IPS-NIHi7 (cell line): Measurements from ENCODE around the gene YTHDF1.

ENCODE experiments used
- DNase-seq: peaks from one replicate; pipeline ENCODE4 v3.0.0; 2012; ENCODE audit warnings: mixed read lengths; ENCODE audit errors: extremely low spot score

Gene YTHDF1

DNA sequence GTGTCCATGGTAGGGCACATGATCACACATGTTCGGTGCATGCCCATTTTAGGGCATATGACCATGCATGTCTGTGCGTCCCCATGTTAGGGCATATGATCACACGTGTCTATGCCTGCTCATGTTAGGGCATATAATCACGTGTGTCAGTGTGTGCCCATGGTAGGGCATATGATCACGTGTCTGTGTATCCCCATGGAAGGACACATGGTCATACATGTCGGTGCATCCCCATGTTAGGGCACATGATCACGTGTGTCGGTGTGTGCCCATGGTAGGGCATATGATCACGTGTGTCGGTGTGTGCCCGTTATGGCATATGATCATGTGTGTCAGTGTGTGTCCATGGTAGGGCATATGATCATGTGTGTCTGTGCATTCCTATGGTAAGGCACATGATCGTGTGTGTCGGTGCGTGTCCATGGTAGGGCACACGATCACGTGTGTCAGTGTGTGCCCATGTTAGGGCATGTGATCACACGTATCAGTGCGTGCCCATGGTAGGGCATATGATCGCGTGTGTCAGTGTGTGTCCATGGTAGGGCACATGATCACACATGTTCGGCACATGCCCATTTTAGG is 30.6 kb downstream of the YTHDF1 start:
- DNase-seq: no peak

- peak; percentile 89 for DNase-seq
These were observed 32.3 kb downstream of the YTHDF1 start for GRCh38 chr20:63183422-63184146.

DNA sequence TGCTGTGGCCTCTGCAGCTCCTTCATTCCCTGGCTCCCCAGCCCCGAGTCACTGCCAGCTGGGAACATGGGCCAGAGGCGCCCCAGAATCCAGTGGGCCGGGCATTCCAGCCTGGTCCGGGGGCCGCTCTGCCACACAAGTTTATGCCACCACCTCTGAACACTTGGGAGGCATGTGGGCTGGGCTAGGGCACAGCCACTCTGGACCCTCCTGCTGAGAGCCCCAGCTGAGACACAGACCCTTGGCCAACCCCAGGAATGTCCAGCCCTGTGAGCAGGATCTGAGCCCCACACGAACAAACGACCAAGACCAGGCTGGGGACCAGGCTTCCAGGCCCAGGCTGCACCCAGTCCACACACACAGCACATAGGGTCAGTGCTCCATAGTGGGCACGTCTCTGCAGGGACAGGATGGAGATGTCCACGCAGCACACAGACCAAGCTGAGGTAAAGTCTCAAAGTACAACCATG is 33.0 kb downstream of the YTHDF1 start:
- no peak for DNase-seq

DNA sequence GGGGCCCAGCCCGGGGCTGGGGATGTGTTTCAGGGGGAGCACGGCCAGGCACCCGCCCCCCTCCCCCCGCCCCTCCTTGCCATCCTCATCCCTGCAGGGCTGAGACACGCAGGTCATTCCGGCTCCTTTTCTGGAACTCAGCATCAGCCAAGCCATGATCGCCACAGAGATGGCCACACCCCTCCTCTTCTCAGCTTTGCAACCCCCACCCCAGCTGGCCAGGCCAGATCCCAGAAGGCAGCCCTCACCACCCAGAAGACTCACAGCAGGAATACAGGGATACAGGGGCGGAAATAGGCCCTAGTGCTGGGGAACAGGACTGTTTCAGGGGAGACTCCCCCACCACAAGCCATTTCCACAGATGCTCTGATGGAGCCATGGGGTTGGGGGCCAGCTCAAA is 33.5 kb downstream of the YTHDF1 start:
- DNase-seq: no peak

DNA sequence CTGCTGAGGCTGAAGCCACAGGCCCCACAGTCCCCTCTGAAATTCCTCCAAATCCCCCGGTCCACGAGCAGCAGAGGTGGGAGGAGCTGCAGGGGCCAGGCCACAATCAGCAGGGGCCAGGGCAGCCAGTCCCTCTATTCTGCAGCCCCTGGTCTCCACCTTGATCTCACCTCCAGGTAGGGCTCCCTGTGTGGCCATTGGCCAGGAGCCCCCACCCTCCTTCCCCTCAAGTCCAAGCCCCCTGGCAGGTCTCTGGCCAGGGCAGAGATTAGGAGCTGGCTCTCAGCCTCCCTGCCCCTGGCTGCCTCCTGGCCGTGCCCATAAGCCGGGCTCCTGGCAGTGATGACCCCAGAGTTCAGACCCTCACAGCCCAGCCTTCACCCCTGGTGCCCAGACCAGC is 34.7 kb downstream of the YTHDF1 start:
- no peak for DNase-seq

- DNase-seq: no peak
These were observed 35.3 kb downstream of the YTHDF1 start for GRCh38 chr20:63180569-63181185.

DNA sequence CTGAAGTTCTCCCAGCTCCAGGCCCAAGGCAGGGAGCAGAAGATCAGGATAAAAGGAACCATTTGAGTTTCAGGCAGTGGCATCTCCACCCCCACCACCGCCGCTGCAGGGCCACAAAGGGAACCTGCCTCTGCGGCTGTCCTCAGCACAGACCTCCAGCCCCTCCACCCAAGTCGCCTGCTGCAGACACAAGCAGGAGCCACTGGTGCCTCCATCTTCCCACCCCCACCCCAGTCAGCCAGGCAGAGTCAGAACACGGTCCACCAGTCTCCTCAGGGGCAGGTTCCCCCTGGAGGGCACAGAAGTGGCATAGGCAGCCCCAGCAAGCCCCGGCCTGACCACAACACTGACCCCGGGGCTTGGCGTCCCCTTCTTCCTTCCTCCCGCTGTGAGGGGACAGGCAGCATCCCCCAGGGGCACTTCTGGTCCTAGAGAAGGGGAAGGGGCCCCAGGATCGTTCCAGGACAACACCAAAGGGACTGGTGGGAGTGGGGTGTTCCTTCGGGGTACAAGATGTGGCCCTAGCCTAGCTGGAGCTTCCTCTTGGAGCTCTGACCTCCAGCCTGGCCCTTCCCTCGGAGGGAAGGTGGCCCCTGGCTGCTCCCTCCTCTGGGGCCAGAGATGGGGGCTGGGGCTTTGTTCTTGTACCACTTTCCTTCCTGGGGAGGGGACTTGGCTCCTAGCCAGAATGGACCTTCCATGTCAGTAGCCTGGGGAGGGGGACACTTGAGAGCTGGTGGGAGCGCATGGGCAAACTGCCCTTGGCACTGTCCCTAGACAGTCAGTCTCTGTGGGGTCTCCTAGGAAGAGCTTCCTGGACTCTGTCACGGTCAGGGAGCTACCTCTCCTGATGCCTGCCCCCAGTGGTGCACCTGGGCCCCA is 36.0 kb downstream of the YTHDF1 start:
- DNase-seq: no peak

- DNase-seq: peak; percentile 68
These were observed 36.8 kb downstream of the YTHDF1 start for GRCh38 chr20:63178889-63179686.

GRCh38 chr20:63178446-63178820 is 37.5 kb downstream of the YTHDF1 start:
- peak; percentile 70 for DNase-seq

GRCh38 chr20:63177785-63178445 is 38.0 kb downstream of the YTHDF1 start:
- no peak for DNase-seq

DNA sequence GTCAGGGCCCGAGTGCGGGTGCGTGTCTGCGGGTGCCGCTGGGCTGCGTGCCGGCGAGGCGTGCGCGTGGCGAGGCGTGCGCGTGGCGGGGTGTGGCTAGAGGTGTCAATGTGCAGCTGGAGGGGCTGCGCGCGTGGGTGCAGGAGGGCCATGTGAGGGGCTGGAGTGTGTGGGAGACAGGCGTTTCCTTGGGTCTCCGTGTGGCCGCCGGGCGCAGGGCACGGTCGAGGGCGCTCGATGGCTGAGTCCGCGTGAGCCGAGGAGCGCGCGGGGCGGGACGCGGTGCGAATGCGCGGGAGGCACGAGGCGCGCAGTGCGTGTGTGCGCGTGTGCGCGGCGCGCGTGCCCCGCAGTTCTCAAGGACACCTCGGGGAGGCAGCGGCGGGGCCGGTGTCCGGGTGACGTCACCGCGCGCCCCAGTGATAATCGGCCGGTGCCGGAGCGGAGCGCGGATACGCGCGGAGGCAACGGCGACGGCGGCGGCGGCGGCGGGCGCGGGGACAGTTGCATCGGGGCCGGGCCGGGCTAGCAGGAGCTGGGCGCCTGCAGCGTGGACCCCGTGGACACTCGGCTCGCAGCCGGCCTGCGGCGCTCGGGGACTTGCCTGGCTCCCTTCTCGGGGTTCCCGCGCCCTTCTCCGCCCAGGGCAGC is 38.7 kb downstream of the YTHDF1 start:
- peak; percentile 48 for DNase-seq

GRCh38 chr20:63176427-63177133 is 39.4 kb downstream of the YTHDF1 start:
- no peak for DNase-seq

- no peak for DNase-seq
These were observed 39.9 kb downstream of the YTHDF1 start for GRCh38 chr20:63176034-63176426.

- no peak for DNase-seq
These were observed 40.7 kb downstream of the YTHDF1 start for GRCh38 chr20:63175038-63175895.

DNA sequence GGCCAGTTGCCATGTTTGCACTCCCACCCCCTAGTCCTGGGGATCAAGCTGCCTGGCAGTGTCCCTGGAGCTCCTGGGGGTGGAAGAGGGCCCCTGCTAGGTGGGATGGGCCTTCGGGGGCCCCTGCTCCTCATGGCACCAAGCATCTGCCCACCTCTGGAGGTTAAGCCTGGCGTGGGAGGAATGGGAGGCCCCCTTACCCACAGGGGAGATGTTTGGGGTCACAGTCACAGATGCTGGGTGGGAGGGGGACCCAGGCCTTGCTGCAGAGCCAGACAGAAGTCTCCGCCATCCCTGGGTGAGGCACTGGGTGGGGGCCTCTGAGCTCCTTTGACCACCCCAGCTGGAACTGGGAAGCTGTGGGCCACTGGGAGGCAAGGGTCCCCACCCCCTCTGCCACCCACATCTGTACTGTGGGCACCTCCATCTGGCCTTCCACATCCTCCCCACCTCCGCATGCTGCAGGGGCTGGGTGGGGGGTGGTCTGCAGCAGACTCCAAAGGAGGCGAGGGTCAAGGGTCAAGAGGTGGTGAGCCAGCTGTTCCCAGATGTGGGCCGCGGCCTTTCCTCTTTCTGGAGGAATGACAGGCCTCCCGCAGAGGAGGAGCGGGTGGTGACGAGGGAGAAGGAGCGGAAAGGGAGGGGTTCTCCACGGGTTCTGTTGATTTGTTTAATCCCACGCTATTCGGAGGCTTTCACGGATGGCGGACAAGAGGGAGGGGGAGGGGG is 41.5 kb downstream of the YTHDF1 start:
- DNase-seq: no peak

- no peak for DNase-seq
These were observed 42.3 kb downstream of the YTHDF1 start for GRCh38 chr20:63173552-63174191.

DNA sequence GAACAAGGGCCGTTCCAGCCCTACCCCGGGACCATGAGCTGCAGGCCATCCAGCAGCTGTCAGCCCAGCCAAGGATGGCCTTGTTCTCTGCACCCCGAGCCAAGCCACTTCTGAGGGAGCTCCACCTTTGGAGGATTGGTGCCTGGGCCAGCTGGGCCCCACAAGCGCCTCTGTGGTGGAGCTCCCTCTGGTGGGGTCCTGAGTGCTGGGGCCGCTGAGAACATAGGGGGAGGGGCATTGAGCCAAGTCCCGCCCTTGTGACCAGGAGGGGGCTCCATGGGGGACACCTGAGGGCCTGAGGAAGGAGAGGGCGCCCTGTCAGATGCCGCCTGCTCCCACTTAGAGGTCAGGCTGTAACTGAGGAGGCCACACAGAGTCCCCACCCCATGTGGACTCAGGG is 43.2 kb downstream of the YTHDF1 start:
- DNase-seq: peak; percentile 83
